Endothelial cell (in vitro differentiated cells): ENCODE results near the gene TOX4. TPM values are rescaled to one million over a fixed set of nuclear protein-coding genes. Genes with fewer than 3 reads are reported as not detected.

ENCODE experiments used
- DNase-seq: peaks from one replicate; pipeline ENCODE4 v3.0.0; 2021; ENCODE audit warnings: low spot score
- H3K27ac Mint-ChIP-seq: one replicate; pipeline ENCODE4 v1.8.0; 2021; ENCODE audit warnings: mixed read lengths, inconsistent platforms; ENCODE audit not compliant: unreplicated experiment
- H3K27me3 Mint-ChIP-seq: one replicate; pipeline ENCODE4 v1.8.0; 2021; ENCODE audit warnings: mild to moderate bottlenecking, moderate library complexity, mixed read lengths, inconsistent platforms; ENCODE audit not compliant: unreplicated experiment
- H3K36me3 Mint-ChIP-seq: one replicate; pipeline ENCODE4 v1.8.0; 2021; ENCODE audit warnings: mild to moderate bottlenecking, low read depth, mixed read lengths, inconsistent platforms; ENCODE audit not compliant: unreplicated experiment
- H3K4me1 Mint-ChIP-seq: one replicate; pipeline ENCODE4 v1.8.0; 2021; ENCODE audit warnings: mild to moderate bottlenecking, mixed read lengths, inconsistent platforms; ENCODE audit not compliant: unreplicated experiment
- H3K4me3 Mint-ChIP-seq: one replicate; pipeline ENCODE4 v1.8.0; 2021; ENCODE audit warnings: mild to moderate bottlenecking, mixed read lengths, inconsistent platforms; ENCODE audit not compliant: unreplicated experiment
- H3K9me3 Mint-ChIP-seq: one replicate; pipeline ENCODE4 v1.8.0; 2021; ENCODE audit warnings: mixed read lengths, inconsistent platforms; ENCODE audit not compliant: unreplicated experiment
- CTCF ChIP-seq: fragments of 200-600 bp; sonication (generic); IDR thresholded peaks from one replicate; pipeline ENCODE4 v1.5.0; 2021; ENCODE audit warnings: antibody characterized with exemption; ENCODE audit not compliant: unreplicated experiment
- total RNA-seq: library from RNA; stranded (reverse); fragmentation: NEBNext Ultra II Directional; extraction: Animal tissue kit (Norgen Biotek cat#: 25700); gene quantifications from one replicate; pipeline ENCODE4 v1.2.1, GENCODE V29; 2021; ENCODE audit not compliant: unreplicated experiment

TOX4 gene
- total RNA-seq, 1 donor from 2014 or later = 70.8 TPM

- Mint-ChIP-seq H3K27me3 (no peaks in the 10 kb centered on the region), H3K4me1 (no peaks in the 10 kb centered on the region), H3K36me3 (peaks cover 5% of the 10 kb centered on the region), H3K4me3 (no peak overlapping the region), H3K27ac (no peak overlapping the region), H3K9me3 (no peaks in the 10 kb centered on the region)
- DNase-seq = no peak
- no peak for TF ChIP-seq CTCF
Observed at GRCh38 chr14:21486640-21487087, 9.7 kb downstream of the TOX4 start.

GRCh38 chr14:21494902-21495762 is 18.1 kb downstream of the TOX4 start:
- H3K36me3 Mint-ChIP-seq = peaks cover 46% of the 10 kb centered on the region
- no peak overlapping the region for H3K4me3 Mint-ChIP-seq
- no peak for DNase-seq

GRCh38 chr14:21496453-21496852 is 19.5 kb downstream of the TOX4 start:
- no peak overlapping the region for H3K4me3 Mint-ChIP-seq
- H3K4me1 Mint-ChIP-seq = peaks cover 3% of the 10 kb centered on the region
- no peak for DNase-seq
- H3K27ac Mint-ChIP-seq = peak overlapping the region; percentile 38
- H3K9me3 Mint-ChIP-seq = no peaks in the 10 kb centered on the region
- H3K27me3 Mint-ChIP-seq = no peaks in the 10 kb centered on the region
- peaks cover 52% of the 10 kb centered on the region for H3K36me3 Mint-ChIP-seq
- TF ChIP-seq CTCF = no peak

More at GRCh38 chr14:21494902-21495762, 18.1 kb downstream of the TOX4 start:
- no peaks in the 10 kb centered on the region for H3K27me3 Mint-ChIP-seq
- H3K4me1 Mint-ChIP-seq = peaks cover 3% of the 10 kb centered on the region
- H3K9me3 Mint-ChIP-seq = no peaks in the 10 kb centered on the region
- peak overlapping the region; percentile 48 for H3K27ac Mint-ChIP-seq
- TF ChIP-seq CTCF = no peak

- DNase-seq = peak; percentile 38
- H3K9me3 Mint-ChIP-seq = no peaks in the 10 kb centered on the region
- peak overlapping the region; percentile 17 for H3K4me3 Mint-ChIP-seq
- peaks cover 48% of the 10 kb centered on the region for H3K36me3 Mint-ChIP-seq
- TF ChIP-seq CTCF = peak; percentile 70
- peaks cover 1% of the 10 kb centered on the region for H3K27me3 Mint-ChIP-seq
- peak overlapping the region; percentile 48 for H3K27ac Mint-ChIP-seq
- peaks cover 3% of the 10 kb centered on the region for H3K4me1 Mint-ChIP-seq
Observed at GRCh38 chr14:21498540-21499526, 21.8 kb downstream of the TOX4 start.
